Middle frontal gyrus (tissue), 1 donor: ENCODE measurements around the gene ATP6AP1.

Source experiments
- DNase-seq: peaks from one replicate; pipeline ENCODE4 v3.0.0-alpha.2; 2015; ENCODE audit warnings: low spot score; ENCODE audit errors: extremely low spot score

The ATP6AP1 gene

GRCh38 chrX:154469880-154470279, 41.4 kb downstream of the ATP6AP1 start:
- DNase-seq, result no peak

GRCh38 chrX:154470434-154470833, 42.0 kb downstream of the ATP6AP1 start:
- DNase-seq, result no peak

- DNase-seq, result no peak
These were observed 42.6 kb downstream of the ATP6AP1 start for GRCh38 chrX:154470914-154471568.

- no peak for DNase-seq
These were observed 43.6 kb downstream of the ATP6AP1 start for GRCh38 chrX:154471839-154472684.

- DNase-seq, result no peak
These were observed 44.5 kb downstream of the ATP6AP1 start for GRCh38 chrX:154472685-154473632.

GRCh38 chrX:154473683-154474082, 45.2 kb downstream of the ATP6AP1 start:
- no peak for DNase-seq

- no peak for DNase-seq
These were observed 48.3 kb downstream of the ATP6AP1 start for GRCh38 chrX:154476821-154477220.

GRCh38 chrX:154477891-154478477, 49.5 kb downstream of the ATP6AP1 start:
- no peak for DNase-seq

GRCh38 chrX:154478728-154479622, 50.5 kb downstream of the ATP6AP1 start, which contains the start of gene LAGE3:
Gene LAGE3, minus strand, starts transcription at chrX:154479281. Its CDS starts 366 bp downstream, at chrX:154478915.
- DNase-seq, result peak; percentile 75

GRCh38 chrX:154481195-154481594, 52.7 kb downstream of the ATP6AP1 start:
- no peak for DNase-seq

- DNase-seq, result no peak
These were observed 53.6 kb downstream of the ATP6AP1 start for GRCh38 chrX:154481911-154482601.

- DNase-seq, result no peak
These were observed 54.3 kb downstream of the ATP6AP1 start for GRCh38 chrX:154482786-154483185.

- no peak for DNase-seq
These were observed 54.8 kb downstream of the ATP6AP1 start for GRCh38 chrX:154483325-154483724.

GRCh38 chrX:154484255-154485149, 56.0 kb downstream of the ATP6AP1 start:
- DNase-seq, result no peak

GRCh38 chrX:154485150-154486051, 56.9 kb downstream of the ATP6AP1 start:
- no peak for DNase-seq

- DNase-seq, result no peak
These were observed 57.5 kb downstream of the ATP6AP1 start for GRCh38 chrX:154486052-154486395.
